NCI-H446 treated with DMSO at 0.1 percent for 48 hours (cell line): ENCODE measurements around the gene SF3B2.
"Not testable (repeated sequence)": the region's sequence is repeated elsewhere in the genome, so short reads cannot be mapped to it uniquely, and the experiment has no call there.

ENCODE experiments used
- DNase-seq: peaks from one replicate; lab custom pipeline; 2025; lab: John Stamatoyannopoulos, UW

Gene SF3B2

GRCh38 chr11:66015936-66016792 is 36.0 kb upstream of the SF3B2 start:
- DNase-seq = no peak

GRCh38 chr11:66016793-66017177 is 35.4 kb upstream of the SF3B2 start:
- no peak for DNase-seq

- no peak for DNase-seq
These were observed 34.8 kb upstream of the SF3B2 start for GRCh38 chr11:66017321-66017720.

- no peak for DNase-seq
These were observed 32.0 kb upstream of the SF3B2 start for GRCh38 chr11:66020212-66020611.

- DNase-seq = no peak
These were observed 31.4 kb upstream of the SF3B2 start for GRCh38 chr11:66020618-66021357.

GRCh38 chr11:66022401-66023185 is 29.6 kb upstream of the SF3B2 start:
- DNase-seq = no peak

- not testable (repeated sequence) for DNase-seq
These were observed 29.1 kb upstream of the SF3B2 start for GRCh38 chr11:66023186-66023440.

GRCh38 chr11:66026017-66026529 is 26.1 kb upstream of the SF3B2 start, which contains the start of gene CATSPER1:
Gene CATSPER1 (minus strand): TSS chr11:66026479. CDS start chr11:66026379, 100 bp downstream.
- DNase-seq = no peak

- no peak for DNase-seq
These were observed 19.0 kb upstream of the SF3B2 start for GRCh38 chr11:66032957-66033735.

GRCh38 chr11:66035653-66036333 is 16.4 kb upstream of the SF3B2 start:
- DNase-seq = no peak

- no peak for DNase-seq
These were observed 15.8 kb upstream of the SF3B2 start for GRCh38 chr11:66036334-66036710.

GRCh38 chr11:66037327-66037726 is 14.8 kb upstream of the SF3B2 start:
- DNase-seq = no peak

GRCh38 chr11:66039765-66040164 is 12.4 kb upstream of the SF3B2 start:
- no peak for DNase-seq

- no peak for DNase-seq
These were observed 9.8 kb upstream of the SF3B2 start for GRCh38 chr11:66042227-66042995.

GRCh38 chr11:66042996-66043906 is 8.9 kb upstream of the SF3B2 start:
- no peak for DNase-seq

- DNase-seq = no peak
These were observed 7.4 kb upstream of the SF3B2 start for GRCh38 chr11:66044757-66045156.

- peak; percentile 18 for DNase-seq
These were observed 7.0 kb upstream of the SF3B2 start for GRCh38 chr11:66045177-66045639.

GRCh38 chr11:66046901-66047300 is 5.3 kb upstream of the SF3B2 start:
- DNase-seq = no peak
